IMR-90 (cell line): Measurements from ENCODE around the gene TCF19. TPM values are rescaled to one million over a fixed set of nuclear protein-coding genes. Genes with fewer than 3 reads are reported as not detected.

Experiments
- ATAC-seq: fragments of 200-7000 bp; cut with Tn5 transposase; 2 replicates; pipeline ENCODE4 v1.9.1; 2020; ENCODE audit warnings: low read depth, mild to moderate bottlenecking, moderate library complexity
- BruUV-seq: library from RNA; stranded (reverse); fragments of 400-500 nt; replicated peaks from 2 replicates; lab custom pipeline; 2021; lab: Mats Ljungman, UMichigan
- CTCF ChIA-PET: fragments of 300-600 bp; formaldehyde crosslinking; extraction: SDS; loops from one replicate; lab custom pipeline; 2021; ENCODE audit warnings: antibody characterized with exemption; lab: Yijun Ruan, JAX
- POLR2A ChIA-PET: fragments of 300-600 bp; sonication (Branson Sonifier 250); formaldehyde crosslinking; loops from one replicate; lab custom pipeline; 2022; ENCODE audit warnings: antibody characterized with exemption; ENCODE audit not compliant: unreplicated experiment; lab: Charles Lee
- DNase-seq: peaks from one replicate; pipeline ENCODE4 v3.0.0; 2013
- H2AFZ ChIP-seq: replicated peaks from 2 replicates; pipeline ENCODE3; 2013; ENCODE audit warnings: low read length, mild to moderate bottlenecking; ENCODE audit not compliant: poor library complexity
- H2AK5ac ChIP-seq: 2 replicates; pipeline ENCODE4 v1.6.1; 2013; ENCODE audit warnings: low read depth, low read length, inconsistent platforms
- H2AK9ac ChIP-seq: replicated peaks from 2 replicates; pipeline ENCODE3; 2013; ENCODE audit warnings: mild to moderate bottlenecking, low read depth, low read length, moderate library complexity; ENCODE audit not compliant: poor library complexity
- H2BK120ac ChIP-seq: 2 replicates; pipeline ENCODE4 v1.6.1; 2013; ENCODE audit warnings: low read depth, low read length, inconsistent platforms
- H2BK15ac ChIP-seq: 3 replicates; pipeline ENCODE4 v1.6.1; 2013; ENCODE audit warnings: low read depth, low read length, inconsistent platforms
- H2BK20ac ChIP-seq: 2 replicates; pipeline ENCODE4 v1.6.1; 2013; ENCODE audit warnings: low read depth, mild to moderate bottlenecking, inconsistent platforms, low read length, moderate library complexity
- H2BK5ac ChIP-seq: 2 replicates; pipeline ENCODE4 v1.6.1; 2013; ENCODE audit warnings: mild to moderate bottlenecking, low read depth, low read length, inconsistent platforms; ENCODE audit not compliant: poor library complexity, severe bottlenecking
- H3K14ac ChIP-seq: replicated peaks from 2 replicates; pipeline ENCODE4 v1.6.1; 2013; ENCODE audit warnings: low read depth, low read length, inconsistent platforms
- H3K18ac ChIP-seq: 2 replicates; pipeline ENCODE4 v1.6.1; 2013; ENCODE audit warnings: low read depth, low read length, control low read depth
- H3K23ac ChIP-seq: 2 replicates; pipeline ENCODE4 v1.6.1; 2013; ENCODE audit warnings: low read depth, low read length, inconsistent platforms
- H3K27ac ChIP-seq: 2 replicates; pipeline ENCODE4 v1.5.1; 2013; ENCODE audit warnings: mild to moderate bottlenecking, control low read depth, low read length; ENCODE audit not compliant: insufficient read depth
- H3K27me3 ChIP-seq: 2 replicates; pipeline ENCODE4 v1.6.1; 2013; ENCODE audit warnings: low read length; ENCODE audit not compliant: control insufficient read depth, insufficient read depth
- H3K36me3 ChIP-seq: 2 replicates; pipeline ENCODE4 v1.6.1; 2013; ENCODE audit warnings: low read length, mixed read lengths; ENCODE audit not compliant: control insufficient read depth, insufficient read depth
- H3K4ac ChIP-seq: 2 replicates; pipeline ENCODE4 v1.6.1; 2013; ENCODE audit warnings: low read depth, low read length, inconsistent platforms
- H3K4me1 ChIP-seq: 2 replicates; pipeline ENCODE4 v1.6.1; 2013; ENCODE audit warnings: low read length, mixed read lengths; ENCODE audit not compliant: control insufficient read depth, insufficient read depth
- H3K4me2 ChIP-seq: 2 replicates; pipeline ENCODE4 v1.6.1; 2013; ENCODE audit warnings: low read depth, mild to moderate bottlenecking, control low read depth, low read length, moderate library complexity
- H3K4me3 ChIP-seq: 2 replicates; pipeline ENCODE4 v1.5.1; 2013; ENCODE audit warnings: low read depth, mild to moderate bottlenecking, control low read depth, low read length, moderate library complexity; ENCODE audit not compliant: insufficient read depth
- H3K56ac ChIP-seq: 2 replicates; pipeline ENCODE4 v1.6.1; 2013; ENCODE audit warnings: low read length, inconsistent platforms; ENCODE audit not compliant: insufficient read depth; ENCODE audit errors: extremely low read depth
- H3K79me1 ChIP-seq, 2 experiments: 2 replicates each; pipeline ENCODE4 v1.6.1; 2013; ENCODE audit warnings: low read length in 2 of 2, inconsistent platforms in 1 of 2, low read depth in 1 of 2
- H3K9ac ChIP-seq: 2 replicates; pipeline ENCODE4 v1.6.1; 2013; ENCODE audit warnings: low read depth, low read length, control low read depth
- H3K9me1 ChIP-seq: 2 replicates; pipeline ENCODE4 v1.6.1; 2013; ENCODE audit warnings: low read length, inconsistent platforms; ENCODE audit not compliant: insufficient read depth
- H3K9me3 ChIP-seq: 2 replicates; pipeline ENCODE4 v1.6.1; 2013; ENCODE audit warnings: low read length; ENCODE audit not compliant: control insufficient read depth, insufficient read depth
- H4K20me1 ChIP-seq: 2 replicates; pipeline ENCODE4 v1.6.1; 2013; ENCODE audit warnings: low read length, inconsistent platforms; ENCODE audit not compliant: insufficient read depth
- H4K5ac ChIP-seq: 2 replicates; pipeline ENCODE4 v1.6.1; 2013; ENCODE audit warnings: mild to moderate bottlenecking, low read depth, low read length, control low read depth
- H4K8ac ChIP-seq, 2 experiments: 2 replicates each; pipeline ENCODE4 v1.6.1; 2013; ENCODE audit warnings: low read depth in 2 of 2, low read length in 2 of 2, control low read depth in 1 of 2, inconsistent platforms in 1 of 2
- H4K91ac ChIP-seq: 2 replicates; pipeline ENCODE4 v1.6.1; 2013; ENCODE audit warnings: low read depth, low read length, inconsistent platforms; ENCODE audit not compliant: insufficient read depth
- BHLHE40 ChIP-seq: fragments of 150-350 bp; IDR thresholded peaks from 2 replicates; pipeline ENCODE4 v1.6.1; 2016; ENCODE audit warnings: mild to moderate bottlenecking, low read depth, low read length
- CHD1 ChIP-seq: IDR thresholded peaks from 2 replicates; pipeline ENCODE4 v1.6.1; 2012; ENCODE audit warnings: low read depth, low read length, improper control_type of control experiment
- FOS ChIP-seq: fragments of 150-350 bp; IDR thresholded peaks from 2 replicates; pipeline ENCODE4 v1.6.1; 2016; ENCODE audit warnings: low read depth, low read length
- MAZ ChIP-seq: IDR thresholded peaks from 2 replicates; pipeline ENCODE4 v1.6.1; 2012; ENCODE audit warnings: low read depth, mild to moderate bottlenecking, low read length, improper control_type of control experiment, moderate library complexity, borderline replicate concordance
- MXI1 ChIP-seq: IDR thresholded peaks from 2 replicates; pipeline ENCODE4 v1.6.1; 2012; ENCODE audit warnings: low read depth, mild to moderate bottlenecking, low read length, moderate library complexity, borderline replicate concordance
- RAD21 ChIP-seq: IDR thresholded peaks from 2 replicates; pipeline ENCODE4 v1.6.1; 2012; ENCODE audit warnings: low read length, improper control_type of control experiment
- SMC3 ChIP-seq: fragments of 150-350 bp; IDR thresholded peaks from 2 replicates; pipeline ENCODE4 v1.6.1; 2016; ENCODE audit warnings: low read depth, mild to moderate bottlenecking, antibody characterized with exemption, low read length, moderate library complexity
- WGBS, 2 experiments: methylation state at CpG; one replicate each; pipeline versions ENCODE4 v1.1.5 to v1.1.7; 2013; ENCODE audit warnings: missing lambda C conversion rate in 2 of 2; ENCODE audit not compliant: insufficient read length in 1 of 2; ENCODE audit errors: extremely low coverage in 2 of 2; 5-methylcytosine and 5-hydroxymethylcytosine counted together
- dilution Hi-C: fragments of 300-500 bp; cut with HindIII; formaldehyde crosslinking; loops from one replicate; pipeline ENCODE4 v1.14.3; 2018; ENCODE audit warnings: low sequenced_read_pairs; ENCODE audit not compliant: unreplicated experiment
- in situ Hi-C: fragments of 300-500 bp; cut with MboI; formaldehyde crosslinking; loops from 3 replicates; pipeline ENCODE4 v1.14.3; 2019; ENCODE audit warnings: low sequenced_read_pairs, inconsistent platforms, mixed read lengths
- intact Hi-C: fragments of 100-400 bp; cut with micrococcal nuclease; formaldehyde crosslinking; loops from 2 replicates; pipeline ENCODE4 v1.10.0; 2022
- polyA plus RNA-seq, 3 experiments: library from polyadenylated mRNA; depleted of rRNA; stranded (reverse); fragments of >200 nt; gene quantifications; 2 replicates each; pipeline ENCODE4 v1.2.3, GENCODE V29; 2012; ENCODE audit warnings: low replicate concordance in 1 of 3
- total RNA-seq: library from RNA; depleted of rRNA; stranded (reverse); fragments of >200 nt; gene quantifications from 2 replicates; pipeline ENCODE4 v1.2.3, GENCODE V29; 2012
- TF ChIP-seq, protein P1 (sequence below): conservative IDR thresholded peaks from 2 replicates; pipeline ENCODE4 v1.5.1; 2012; ENCODE audit warnings: mild to moderate bottlenecking, low read depth, low read length, improper control_type of control experiment
- TF ChIP-seq, protein P2 (sequence below): fragments of 150-350 bp; IDR thresholded peaks from 2 replicates; pipeline ENCODE4 v1.6.1; 2016; ENCODE audit warnings: low read depth, mild to moderate bottlenecking, low read length, moderate library complexity, borderline replicate concordance

TCF19 gene
- total and polyA plus RNA-seq, 2 of the 4 experiments (the other 2 are of a cell fraction) = 13.1 to 14.2 TPM

- DNase-seq = no peak
- Histone ChIP-seq H3K9me3 (no peaks in the 10 kb centered on the region), H2BK20ac (no peak overlapping the region), H2AFZ (no peak overlapping the region), H2AK9ac (no peak overlapping the region), H3K36me3 (peaks cover 28% of the 10 kb centered on the region), H3K27me3 (no peaks in the 10 kb centered on the region), H3K4me3 (no peak overlapping the region), H2BK15ac (no peak overlapping the region), H2AK5ac (no peak overlapping the region), H3K4me1 (peaks cover 8% of the 10 kb centered on the region), H3K27ac (no peak overlapping the region), H3K9me1 (peaks cover 7% of the 10 kb centered on the region), H4K8ac (no peak overlapping the region), H4K5ac (no peak overlapping the region), H4K20me1 (no peaks in the 10 kb centered on the region), H4K91ac (no peak overlapping the region), H3K9ac (no peak overlapping the region), H2BK120ac (no peak overlapping the region), H3K56ac (no peak overlapping the region), H3K18ac (no peak overlapping the region), H3K79me1 (no peaks in the 10 kb centered on the region), H3K4me2 (no peak overlapping the region), H3K4ac (no peak overlapping the region), H2BK5ac (no peak overlapping the region), H3K14ac (no peak overlapping the region), H3K23ac (no peak overlapping the region)
- intact Hi-C loops (no loop called here), dilution Hi-C loops (no loop called here), in situ Hi-C loops (no loop called here)
- ATAC-seq = no peak
- POLR2A ChIA-PET = no interaction called here
- BruUV-seq = no TSS peak
- CTCF ChIA-PET = interaction anchor here (0.6 kb wide), 1 partner anchor 27 kb away, joined by 5 read pairs; no protein-coding TSS in a partner anchor
- TF ChIP-seq MXI1 = no peak
- no peak for TF ChIP-seq FOS
- no peak for TF ChIP-seq SMC3
- TF ChIP-seq, protein P1, sequence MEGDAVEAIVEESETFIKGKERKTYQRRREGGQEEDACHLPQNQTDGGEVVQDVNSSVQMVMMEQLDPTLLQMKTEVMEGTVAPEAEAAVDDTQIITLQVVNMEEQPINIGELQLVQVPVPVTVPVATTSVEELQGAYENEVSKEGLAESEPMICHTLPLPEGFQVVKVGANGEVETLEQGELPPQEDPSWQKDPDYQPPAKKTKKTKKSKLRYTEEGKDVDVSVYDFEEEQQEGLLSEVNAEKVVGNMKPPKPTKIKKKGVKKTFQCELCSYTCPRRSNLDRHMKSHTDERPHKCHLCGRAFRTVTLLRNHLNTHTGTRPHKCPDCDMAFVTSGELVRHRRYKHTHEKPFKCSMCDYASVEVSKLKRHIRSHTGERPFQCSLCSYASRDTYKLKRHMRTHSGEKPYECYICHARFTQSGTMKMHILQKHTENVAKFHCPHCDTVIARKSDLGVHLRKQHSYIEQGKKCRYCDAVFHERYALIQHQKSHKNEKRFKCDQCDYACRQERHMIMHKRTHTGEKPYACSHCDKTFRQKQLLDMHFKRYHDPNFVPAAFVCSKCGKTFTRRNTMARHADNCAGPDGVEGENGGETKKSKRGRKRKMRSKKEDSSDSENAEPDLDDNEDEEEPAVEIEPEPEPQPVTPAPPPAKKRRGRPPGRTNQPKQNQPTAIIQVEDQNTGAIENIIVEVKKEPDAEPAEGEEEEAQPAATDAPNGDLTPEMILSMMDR = no peak
- no peak for TF ChIP-seq CHD1
- TF ChIP-seq, protein P2, sequence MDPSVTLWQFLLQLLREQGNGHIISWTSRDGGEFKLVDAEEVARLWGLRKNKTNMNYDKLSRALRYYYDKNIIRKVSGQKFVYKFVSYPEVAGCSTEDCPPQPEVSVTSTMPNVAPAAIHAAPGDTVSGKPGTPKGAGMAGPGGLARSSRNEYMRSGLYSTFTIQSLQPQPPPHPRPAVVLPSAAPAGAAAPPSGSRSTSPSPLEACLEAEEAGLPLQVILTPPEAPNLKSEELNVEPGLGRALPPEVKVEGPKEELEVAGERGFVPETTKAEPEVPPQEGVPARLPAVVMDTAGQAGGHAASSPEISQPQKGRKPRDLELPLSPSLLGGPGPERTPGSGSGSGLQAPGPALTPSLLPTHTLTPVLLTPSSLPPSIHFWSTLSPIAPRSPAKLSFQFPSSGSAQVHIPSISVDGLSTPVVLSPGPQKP = no peak
- TF ChIP-seq RAD21 = no peak
- TF ChIP-seq BHLHE40 = no peak
- TF ChIP-seq MAZ = no peak
- no CpG with 5 or more reads among the region's 10 CpGs for WGBS, 2 experiments
Observed at GRCh38 chr6:31145386-31145785, 13.0 kb upstream of the TCF19 start.
